ENCODE data around the gene EVL. TPM values are rescaled to one million over a fixed set of nuclear protein-coding genes. Genes with fewer than 3 reads are reported as not detected.

The EVL gene
- total RNA-seq, 1 donor: 16.6 TPM

GRCh38 chr14:100187247-100187833 lies 122.1 kb downstream of the EVL start:
- no peaks in the 10 kb centered on the region for H3K27me3 ChIP-seq (ENCODE audit: insufficient read depth, low read length)
- no peak overlapping the region for H3K27ac ChIP-seq (ENCODE audit: low read depth, low read length)
- TF ChIP-seq CTCF (IDR thresholded peaks at IDR 0.05; ENCODE audit: extremely low read depth, low read depth, low read length): no peak
- H3K4me3 ChIP-seq (ENCODE audit: insufficient read depth, low read length): no peak overlapping the region
- H4K20me1 ChIP-seq (ENCODE audit: insufficient read depth, low read length): no peaks in the 10 kb centered on the region
- H3K9me3 ChIP-seq (ENCODE audit: low read depth, low read length): no peaks in the 10 kb centered on the region
- no peaks in the 10 kb centered on the region for H3K79me2 ChIP-seq (ENCODE audit: insufficient read depth, low read length)
- H3K36me3 ChIP-seq (ENCODE audit: insufficient read depth, low read length): no peaks in the 10 kb centered on the region
- H3K4me2 ChIP-seq (ENCODE audit: insufficient read depth, low read length): no peak overlapping the region
- peak; percentile 35 for DNase-seq (ENCODE audit: insufficient read length, low spot score, missing footprints)
- no peak overlapping the region for H2AFZ ChIP-seq (ENCODE audit: low read length)
- peaks cover 4% of the 10 kb centered on the region for H3K4me1 ChIP-seq (ENCODE audit: insufficient read depth, low read length)

- H3K4me2 ChIP-seq (ENCODE audit: insufficient read depth, low read length): no peak overlapping the region
- no peak overlapping the region for H2AFZ ChIP-seq (ENCODE audit: low read length)
- no peaks in the 10 kb centered on the region for H4K20me1 ChIP-seq (ENCODE audit: insufficient read depth, low read length)
- H3K27me3 ChIP-seq (ENCODE audit: insufficient read depth, low read length): no peaks in the 10 kb centered on the region
- H3K36me3 ChIP-seq (ENCODE audit: insufficient read depth, low read length): no peaks in the 10 kb centered on the region
- no peak for TF ChIP-seq CTCF (IDR thresholded peaks at IDR 0.05; ENCODE audit: extremely low read depth, low read depth, low read length)
- no peak overlapping the region for H3K4me3 ChIP-seq (ENCODE audit: insufficient read depth, low read length)
- H3K79me2 ChIP-seq (ENCODE audit: insufficient read depth, low read length): no peaks in the 10 kb centered on the region
- no peaks in the 10 kb centered on the region for H3K9me3 ChIP-seq (ENCODE audit: low read depth, low read length)
- H3K4me1 ChIP-seq (ENCODE audit: insufficient read depth, low read length): peaks cover 12% of the 10 kb centered on the region
- no peak overlapping the region for H3K27ac ChIP-seq (ENCODE audit: low read depth, low read length)
- DNase-seq (ENCODE audit: insufficient read length, low spot score, missing footprints): peak; percentile 17
Observed at GRCh38 chr14:100188392-100189030, 123.3 kb downstream of the EVL start.

GRCh38 chr14:100190126-100190525 lies 124.9 kb downstream of the EVL start:
- Histone ChIP-seq H3K27me3 (ENCODE audit: insufficient read depth, low read length) (no peaks in the 10 kb centered on the region), H3K27ac (ENCODE audit: low read depth, low read length) (no peak overlapping the region), H3K36me3 (ENCODE audit: insufficient read depth, low read length) (no peaks in the 10 kb centered on the region), H4K20me1 (ENCODE audit: insufficient read depth, low read length) (no peaks in the 10 kb centered on the region), H2AFZ (ENCODE audit: low read length) (no peak overlapping the region), H3K4me3 (ENCODE audit: insufficient read depth, low read length) (no peak overlapping the region), H3K79me2 (ENCODE audit: insufficient read depth, low read length) (no peaks in the 10 kb centered on the region), H3K4me1 (ENCODE audit: insufficient read depth, low read length) (peaks cover 12% of the 10 kb centered on the region), H3K4me2 (ENCODE audit: insufficient read depth, low read length) (no peak overlapping the region), H3K9me3 (ENCODE audit: low read depth, low read length) (no peaks in the 10 kb centered on the region)
- TF ChIP-seq CTCF (IDR thresholded peaks at IDR 0.05; ENCODE audit: extremely low read depth, low read depth, low read length): no peak
- peak; percentile 22 for DNase-seq (ENCODE audit: insufficient read length, low spot score, missing footprints)

- H3K9me3 ChIP-seq (ENCODE audit: low read depth, low read length): no peaks in the 10 kb centered on the region
- H3K27ac ChIP-seq (ENCODE audit: low read depth, low read length): no peak overlapping the region
- peak; percentile 31 for DNase-seq (ENCODE audit: insufficient read length, low spot score, missing footprints)
- no peak overlapping the region for H3K4me3 ChIP-seq (ENCODE audit: insufficient read depth, low read length)
- H3K4me1 ChIP-seq (ENCODE audit: insufficient read depth, low read length): peaks cover 12% of the 10 kb centered on the region
- H3K27me3 ChIP-seq (ENCODE audit: insufficient read depth, low read length): no peaks in the 10 kb centered on the region
- H4K20me1 ChIP-seq (ENCODE audit: insufficient read depth, low read length): no peaks in the 10 kb centered on the region
- peak overlapping the region; percentile 99 for H2AFZ ChIP-seq (ENCODE audit: low read length)
- no peaks in the 10 kb centered on the region for H3K36me3 ChIP-seq (ENCODE audit: insufficient read depth, low read length)
- H3K4me2 ChIP-seq (ENCODE audit: insufficient read depth, low read length): peak overlapping the region; percentile 84
- TF ChIP-seq CTCF (IDR thresholded peaks at IDR 0.05; ENCODE audit: extremely low read depth, low read depth, low read length): no peak
- no peaks in the 10 kb centered on the region for H3K79me2 ChIP-seq (ENCODE audit: insufficient read depth, low read length)
Observed at GRCh38 chr14:100191584-100192249, 126.5 kb downstream of the EVL start.

All from osteoblast (primary cell).